ENCODE results near the gene CHIA. TPM values are rescaled to one million over a fixed set of nuclear protein-coding genes. Genes with fewer than 3 reads are reported as not detected.
"Not testable (repeated sequence)": the region's sequence is repeated elsewhere in the genome, so short reads cannot be mapped to it uniquely, and the experiment has no call there.

Gene CHIA
- total and polyA plus RNA-seq, 2 donors (not counting 1 experiment from before 2014, with no cell fraction given) = not detected

- Histone ChIP-seq H3K36me3 (ENCODE audit: control insufficient read depth, insufficient read depth, low read length) (no peaks in the 10 kb centered on the region), H3K4me3 (replicated peaks in 1 of 4; ENCODE audit: control extremely low read depth in 1 of 4, insufficient read depth in 1 of 4, low read depth in 3 of 4, low read length in 4 of 4) (no peak overlapping the region), H3K9ac (ENCODE audit: insufficient read depth, low read length) (no peak overlapping the region), H3K9me3 (ENCODE audit: control insufficient read depth, insufficient read depth, low read depth, low read length) (no peaks in the 10 kb centered on the region), H3K4me1 (ENCODE audit: control insufficient read depth, extremely low read depth, insufficient read depth, low read length) (no peaks in the 10 kb centered on the region), H3K27me3 (ENCODE audit: control insufficient read depth, insufficient read depth, low read length) (no peaks in the 10 kb centered on the region), H4K20me1 (ENCODE audit: control insufficient read depth, extremely low read depth, insufficient read depth, low read length) (no peaks in the 10 kb centered on the region), H3K79me2 (ENCODE audit: control insufficient read depth, insufficient read depth, low read length) (no peaks in the 10 kb centered on the region), H3K4me2 (ENCODE audit: extremely low read depth, insufficient read depth, low read length) (no peak overlapping the region), H2AFZ (ENCODE audit: low read length) (no peak overlapping the region), H3K27ac (ENCODE audit: insufficient read depth, low read length) (no peak overlapping the region)
- no peak for DNase-seq (ENCODE audit: low read depth in 2 of 2)
- TF ChIP-seq EZH2 (IDR thresholded peaks at IDR 0.05; ENCODE audit: low read length, missing control alignments) = no peak
- no peak for TF ChIP-seq CTCF (conservative IDR thresholded peaks at IDR 0.05 in 1 of 2, IDR thresholded peaks at IDR 0.05 in 1 of 2; ENCODE audit: low read depth in 1 of 2, low read length in 2 of 2)
These were observed 32.6 kb downstream of the CHIA start for GRCh38 chr1:111323231-111323630.

GRCh38 chr1:111332190-111332589 is 41.5 kb downstream of the CHIA start:
- no peak for TF ChIP-seq EZH2 (IDR thresholded peaks at IDR 0.05; ENCODE audit: low read length, missing control alignments)
- no peak for TF ChIP-seq CTCF (conservative IDR thresholded peaks at IDR 0.05 in 1 of 2, IDR thresholded peaks at IDR 0.05 in 1 of 2; ENCODE audit: low read depth in 1 of 2, low read length in 2 of 2)
- Histone ChIP-seq H3K36me3 (ENCODE audit: control insufficient read depth, insufficient read depth, low read length) (no peaks in the 10 kb centered on the region), H3K9ac (ENCODE audit: insufficient read depth, low read length) (no peak overlapping the region), H3K27ac (ENCODE audit: insufficient read depth, low read length) (no peak overlapping the region), H3K4me1 (ENCODE audit: control insufficient read depth, extremely low read depth, insufficient read depth, low read length) (no peaks in the 10 kb centered on the region), H3K4me3 (replicated peaks in 1 of 4; ENCODE audit: control extremely low read depth in 1 of 4, insufficient read depth in 1 of 4, low read depth in 3 of 4, low read length in 4 of 4) (no peak overlapping the region), H3K9me3 (ENCODE audit: control insufficient read depth, insufficient read depth, low read depth, low read length) (no peaks in the 10 kb centered on the region), H3K27me3 (ENCODE audit: control insufficient read depth, insufficient read depth, low read length) (no peaks in the 10 kb centered on the region), H4K20me1 (ENCODE audit: control insufficient read depth, extremely low read depth, insufficient read depth, low read length) (no peaks in the 10 kb centered on the region), H3K4me2 (ENCODE audit: extremely low read depth, insufficient read depth, low read length) (no peak overlapping the region), H2AFZ (ENCODE audit: low read length) (no peak overlapping the region), H3K79me2 (ENCODE audit: control insufficient read depth, insufficient read depth, low read length) (no peaks in the 10 kb centered on the region)
- DNase-seq (ENCODE audit: low read depth in 2 of 2) = no peak

- TF ChIP-seq CTCF (conservative IDR thresholded peaks at IDR 0.05 in 1 of 2, IDR thresholded peaks at IDR 0.05 in 1 of 2; ENCODE audit: low read depth in 1 of 2, low read length in 2 of 2) = peak; percentile 60 to 91
- no peak for TF ChIP-seq EZH2 (IDR thresholded peaks at IDR 0.05; ENCODE audit: low read length, missing control alignments)
These were observed 43.5 kb downstream of the CHIA start for GRCh38 chr1:111334169-111334568.

GRCh38 chr1:111335214-111335877 is 44.7 kb downstream of the CHIA start:
- H3K4me3 ChIP-seq (replicated peaks in 1 of 4; ENCODE audit: control extremely low read depth in 1 of 4, insufficient read depth in 1 of 4, low read depth in 3 of 4, low read length in 4 of 4); H3K4me1 ChIP-seq (ENCODE audit: control insufficient read depth, extremely low read depth, insufficient read depth, low read length); H3K79me2 ChIP-seq (ENCODE audit: control insufficient read depth, insufficient read depth, low read length); DNase-seq (ENCODE audit: low read depth in 2 of 2); H2AFZ ChIP-seq (ENCODE audit: low read length); H3K27ac ChIP-seq (ENCODE audit: insufficient read depth, low read length); H3K9ac ChIP-seq (ENCODE audit: insufficient read depth, low read length); H3K4me2 ChIP-seq (ENCODE audit: extremely low read depth, insufficient read depth, low read length); H3K27me3 ChIP-seq (ENCODE audit: control insufficient read depth, insufficient read depth, low read length); H3K9me3 ChIP-seq (ENCODE audit: control insufficient read depth, insufficient read depth, low read depth, low read length); H3K36me3 ChIP-seq (ENCODE audit: control insufficient read depth, insufficient read depth, low read length); H4K20me1 ChIP-seq (ENCODE audit: control insufficient read depth, extremely low read depth, insufficient read depth, low read length): not testable (repeated sequence)

More at GRCh38 chr1:111334169-111334568, 43.5 kb downstream of the CHIA start:
- peak; percentile 36 to 55 for DNase-seq (ENCODE audit: low read depth in 2 of 2)
- H3K36me3 ChIP-seq (ENCODE audit: control insufficient read depth, insufficient read depth, low read length) = no peaks in the 10 kb centered on the region
- no peaks in the 10 kb centered on the region for H4K20me1 ChIP-seq (ENCODE audit: control insufficient read depth, extremely low read depth, insufficient read depth, low read length)
- no peak overlapping the region for H3K4me2 ChIP-seq (ENCODE audit: extremely low read depth, insufficient read depth, low read length)
- H3K27ac ChIP-seq (ENCODE audit: insufficient read depth, low read length) = no peak overlapping the region
- no peak overlapping the region for H3K4me3 ChIP-seq (replicated peaks in 1 of 4; ENCODE audit: control extremely low read depth in 1 of 4, insufficient read depth in 1 of 4, low read depth in 3 of 4, low read length in 4 of 4)
- H3K9ac ChIP-seq (ENCODE audit: insufficient read depth, low read length) = no peak overlapping the region
- H2AFZ ChIP-seq (ENCODE audit: low read length) = no peak overlapping the region
- no peaks in the 10 kb centered on the region for H3K79me2 ChIP-seq (ENCODE audit: control insufficient read depth, insufficient read depth, low read length)
- no peaks in the 10 kb centered on the region for H3K9me3 ChIP-seq (ENCODE audit: control insufficient read depth, insufficient read depth, low read depth, low read length)
- no peaks in the 10 kb centered on the region for H3K27me3 ChIP-seq (ENCODE audit: control insufficient read depth, insufficient read depth, low read length)
- no peaks in the 10 kb centered on the region for H3K4me1 ChIP-seq (ENCODE audit: control insufficient read depth, extremely low read depth, insufficient read depth, low read length)

GRCh38 chr1:111338849-111339248 is 48.2 kb downstream of the CHIA start:
- not testable (repeated sequence) for H4K20me1 ChIP-seq (ENCODE audit: control insufficient read depth, extremely low read depth, insufficient read depth, low read length); H3K27me3 ChIP-seq (ENCODE audit: control insufficient read depth, insufficient read depth, low read length); DNase-seq (ENCODE audit: low read depth in 2 of 2); H2AFZ ChIP-seq (ENCODE audit: low read length); H3K4me3 ChIP-seq (replicated peaks in 1 of 4; ENCODE audit: control extremely low read depth in 1 of 4, insufficient read depth in 1 of 4, low read depth in 3 of 4, low read length in 4 of 4); H3K79me2 ChIP-seq (ENCODE audit: control insufficient read depth, insufficient read depth, low read length); H3K4me1 ChIP-seq (ENCODE audit: control insufficient read depth, extremely low read depth, insufficient read depth, low read length); H3K9ac ChIP-seq (ENCODE audit: insufficient read depth, low read length); H3K9me3 ChIP-seq (ENCODE audit: control insufficient read depth, insufficient read depth, low read depth, low read length); H3K36me3 ChIP-seq (ENCODE audit: control insufficient read depth, insufficient read depth, low read length); H3K27ac ChIP-seq (ENCODE audit: insufficient read depth, low read length); H3K4me2 ChIP-seq (ENCODE audit: extremely low read depth, insufficient read depth, low read length)

Data from fibroblast of lung (primary cell).